Measurements from ENCODE around the gene CHST14. TPM values are rescaled to one million over a fixed set of nuclear protein-coding genes. Genes with fewer than 3 reads are reported as not detected.

Gene CHST14
- polyA plus RNA-seq, 12 donors: 29.3 to 44.7 (median 34.1) TPM; not detected in 1

Other genes starting within 250 kb of the CHST14 start
- 1 to 10 TPM in 3 of 12 donors, under 1 TPM in 7, not detected in 2; 0.15 to 8.2 (median 0.51) TPM for gene PAK6, start 231.9 kb upstream of the CHST14 start, polyA plus RNA-seq (ENCODE audit: insufficient read length in 12 of 12)
- gene ANKRD63, start 187.9 kb upstream of the CHST14 start, polyA plus RNA-seq (ENCODE audit: insufficient read length in 12 of 12): under 1 TPM in 3 of 12 donors, not detected in 9; 0.14 to 0.45 (median 0.36) TPM
- 10 to 100 TPM in 2 of 12 donors, 1 to 10 TPM in 9, not detected in 1; 5.2 to 36.6 (median 7.5) TPM for gene PLCB2, start 163.0 kb upstream of the CHST14 start, polyA plus RNA-seq (ENCODE audit: insufficient read length in 12 of 12)
- 10 to 100 TPM in 10 of 12 donors, 1 to 10 TPM in 1, not detected in 1; 9.2 to 17.8 (median 13.6) TPM for gene INAFM2, start 147.3 kb upstream of the CHST14 start, polyA plus RNA-seq (ENCODE audit: insufficient read length in 12 of 12)
- 100 to 1,000 TPM in 1 of 12 donors, 10 to 100 TPM in 10, 1 to 10 TPM in 1; 7.4 to 119 (median 19.4) TPM for gene CCDC9B, start 130.0 kb upstream of the CHST14 start, polyA plus RNA-seq (ENCODE audit: insufficient read length in 12 of 12)
- gene PHGR1, start 120.0 kb upstream of the CHST14 start, polyA plus RNA-seq (ENCODE audit: insufficient read length in 12 of 12): 100 to 1,000 TPM in 1 of 12 donors, under 1 TPM in 1, not detected in 10; 0.66 to 310 TPM
- gene DISP2, start 112.8 kb upstream of the CHST14 start, polyA plus RNA-seq (ENCODE audit: insufficient read length in 12 of 12): 1 to 10 TPM in 6 of 12 donors, under 1 TPM in 4, not detected in 2; 0.27 to 2.7 (median 1.1) TPM
- gene KNSTRN, start 88.3 kb upstream of the CHST14 start, polyA plus RNA-seq (ENCODE audit: insufficient read length in 12 of 12): 10 to 100 TPM in 11 of 12 donors, not detected in 1; 14.1 to 25.8 (median 19.8) TPM
- gene IVD, start 65.2 kb upstream of the CHST14 start, polyA plus RNA-seq (ENCODE audit: insufficient read length in 12 of 12): 10 to 100 TPM in 11 of 12 donors, not detected in 1; 43.8 to 68.7 (median 52.2) TPM
- gene BAHD1, start 30.0 kb upstream of the CHST14 start, polyA plus RNA-seq (ENCODE audit: insufficient read length in 12 of 12): 10 to 100 TPM in 11 of 12 donors, not detected in 1; 14.7 to 30.8 (median 20.5) TPM
- 10 to 100 TPM in 11 of 12 donors, not detected in 1; 15.4 to 23.5 (median 17.9) TPM for gene CCDC32, start 94.1 kb downstream of the CHST14 start, polyA plus RNA-seq (ENCODE audit: insufficient read length in 12 of 12)
- gene RPUSD2, start 98.3 kb downstream of the CHST14 start, polyA plus RNA-seq (ENCODE audit: insufficient read length in 12 of 12): 10 to 100 TPM in 1 of 12 donors, 1 to 10 TPM in 10, not detected in 1; 5.4 to 10.7 (median 7.4) TPM
- gene KNL1, start 123.3 kb downstream of the CHST14 start, polyA plus RNA-seq (ENCODE audit: insufficient read length in 12 of 12): 10 to 100 TPM in 9 of 12 donors, 1 to 10 TPM in 2, not detected in 1; 5.9 to 57.9 (median 13.2) TPM
- 10 to 100 TPM in 5 of 12 donors, 1 to 10 TPM in 6, not detected in 1; 5.3 to 12.9 (median 9.0) TPM for gene RAD51, start 224.2 kb downstream of the CHST14 start, polyA plus RNA-seq (ENCODE audit: insufficient read length in 12 of 12)